Globus pallidus (tissue), 1 donor: Measurements from ENCODE around the gene KATNA1.
A peak's percentile ranks its signal among the peaks of the same experiment; 100 is the strongest.
"Not testable (repeated sequence)": the region's sequence is repeated elsewhere in the genome, so short reads cannot be mapped to it uniquely, and the experiment has no call there.

Experiments used
- DNase-seq: peaks from one replicate; pipeline ENCODE4 v3.0.0-alpha.2; 2015; ENCODE audit warnings: low spot score

Gene KATNA1

DNA sequence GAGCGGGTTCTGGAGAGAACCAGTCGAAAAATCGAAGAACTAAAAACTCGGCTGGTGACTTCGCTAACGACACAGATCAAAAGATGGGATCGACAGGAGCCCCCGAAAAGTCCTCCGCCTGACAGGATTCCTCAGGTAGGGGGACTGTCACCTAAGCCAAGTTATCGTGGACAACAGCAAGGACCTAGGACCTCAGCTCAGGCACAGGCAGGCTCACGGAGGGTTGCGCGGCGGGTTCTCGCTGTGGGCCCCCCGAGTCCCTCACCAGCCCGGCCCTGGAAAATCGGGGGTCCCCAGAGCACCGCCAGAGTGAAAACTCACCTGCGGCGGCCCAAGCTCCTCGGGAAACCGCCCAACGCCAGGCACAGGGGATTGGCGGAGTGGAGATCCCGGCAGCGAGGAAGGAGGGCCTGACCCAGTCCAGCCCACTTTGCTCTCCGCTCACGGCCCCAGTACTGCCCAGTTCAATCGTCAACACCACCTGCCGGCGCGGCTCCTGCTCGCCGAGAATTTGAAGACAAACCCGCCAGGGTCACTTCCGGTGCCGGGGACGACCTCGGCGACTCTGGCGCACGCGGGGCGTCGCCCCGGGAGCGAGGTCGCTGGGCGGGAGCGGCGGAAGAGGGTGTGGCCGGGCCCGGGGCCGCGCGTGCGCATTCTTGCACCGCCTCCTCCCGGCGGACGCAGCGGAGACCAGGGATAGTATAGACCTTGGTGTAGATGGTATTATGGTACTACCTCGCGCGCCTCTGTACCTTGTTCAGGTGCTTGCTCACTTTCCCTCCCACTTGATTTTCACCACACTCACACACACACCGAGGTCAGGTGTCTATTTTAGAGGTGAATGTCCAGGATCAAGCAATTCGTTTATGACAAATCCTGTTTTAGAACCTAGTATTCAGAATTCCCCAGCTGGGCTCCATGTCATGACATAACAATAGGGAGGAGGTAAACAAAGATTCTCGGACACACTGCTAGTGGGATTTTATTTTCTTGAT, at the start of gene KATNA1:
TSS of gene KATNA1 (minus strand) at position 567 of the 998 bp plus-strand sequence. CDS start 10,167 bp downstream, outside the sequence.
- DNase-seq, result peak; percentile 80

- no peak for DNase-seq
Measured at GRCh38 chr6:149698175-149698574, 49.7 kb upstream of the KATNA1 start.

DNA sequence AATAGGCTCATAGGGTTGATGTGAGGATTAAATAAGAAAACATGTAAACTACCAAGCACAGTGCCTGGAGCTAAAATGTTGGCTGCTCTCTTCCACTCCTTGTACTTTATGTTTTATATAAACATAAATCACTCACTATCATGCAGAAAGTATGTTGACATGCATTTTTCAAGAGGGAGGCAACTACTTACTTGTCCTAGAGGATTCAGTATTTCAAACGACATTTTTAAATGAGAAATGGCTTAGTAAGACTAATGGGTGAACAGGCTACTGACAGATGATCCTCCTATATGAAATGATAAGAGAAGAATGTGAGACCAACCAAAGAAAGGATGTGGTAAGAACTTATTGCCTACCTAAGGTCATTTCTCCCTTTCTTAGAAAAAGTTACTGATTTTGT, 48.4 kb upstream of the KATNA1 start:
- no peak for DNase-seq

DNA sequence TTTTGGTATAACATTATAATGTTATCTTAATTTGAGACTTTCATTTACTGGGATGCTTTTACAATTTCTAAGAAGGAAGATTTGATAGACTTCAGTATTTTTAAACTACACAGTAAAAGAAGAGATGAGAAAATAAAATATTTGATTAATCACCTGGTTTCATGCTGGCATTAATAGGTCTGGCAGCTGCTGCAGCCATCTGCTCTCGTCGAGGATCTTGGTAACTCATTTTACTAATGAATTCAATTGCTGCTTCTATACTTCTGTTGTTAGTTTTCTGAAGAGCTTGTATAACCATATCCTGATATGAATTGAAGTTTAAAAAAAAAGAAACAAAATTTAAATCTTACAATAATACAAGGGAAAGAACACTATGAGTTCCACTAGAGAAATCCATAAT, 46.4 kb upstream of the KATNA1 start:
- no peak for DNase-seq

GRCh38 chr6:149691201-149691600, 42.7 kb upstream of the KATNA1 start:
- DNase-seq, result no peak

GRCh38 chr6:149686230-149686629, 37.7 kb upstream of the KATNA1 start:
- no peak for DNase-seq

DNA sequence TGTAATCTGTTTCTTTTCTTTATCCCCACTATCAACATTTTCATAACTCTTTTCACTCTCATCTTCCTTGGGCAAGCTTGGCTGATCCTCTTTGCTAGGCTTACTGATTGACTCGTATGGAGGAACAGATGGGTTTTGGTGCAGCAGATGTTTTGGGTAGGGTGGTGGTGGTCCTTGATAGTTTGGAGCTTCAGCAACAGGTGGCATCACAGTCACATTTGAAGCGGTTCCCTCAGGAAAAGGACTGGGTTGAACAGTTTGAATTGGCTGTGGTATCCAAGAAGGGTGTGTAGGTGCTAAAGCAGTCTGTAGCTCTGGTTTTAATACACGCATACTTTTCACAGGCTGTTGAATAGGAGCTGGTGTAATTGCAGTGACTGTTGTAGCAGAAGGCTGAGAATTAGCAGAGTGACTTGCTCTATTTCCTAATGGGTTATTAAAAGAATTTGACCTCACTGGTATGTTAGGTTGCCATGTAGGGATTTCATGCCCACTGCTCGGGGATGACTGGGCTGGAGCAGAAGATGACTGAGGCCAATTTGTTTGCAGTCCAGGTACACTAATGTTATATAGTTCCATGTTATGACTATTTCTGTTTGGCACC, 34.8 kb upstream of the KATNA1 start:
- DNase-seq, result no peak

DNA sequence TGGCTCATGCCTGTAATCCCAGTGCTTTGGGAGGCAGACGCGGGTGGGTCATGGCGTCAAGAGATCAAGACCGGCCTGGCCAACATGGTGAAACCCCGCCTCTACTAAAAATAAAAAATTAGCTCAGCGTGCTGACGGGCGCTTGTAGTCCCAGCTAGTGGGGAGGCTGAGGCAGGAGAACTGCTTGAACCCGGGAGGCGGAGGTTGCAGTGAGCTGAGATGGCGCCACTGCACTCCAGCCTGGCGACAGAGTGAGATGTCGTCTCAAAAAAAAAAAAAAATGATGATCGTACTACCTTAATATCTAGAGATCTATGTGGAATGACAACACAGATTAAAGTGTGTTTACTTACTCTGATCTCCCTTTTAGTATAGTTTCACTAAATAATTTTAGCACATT, 33.3 kb upstream of the KATNA1 start:
- not testable (repeated sequence) for DNase-seq

GRCh38 chr6:149681209-149681608, 32.7 kb upstream of the KATNA1 start:
- DNase-seq, result no peak

- DNase-seq, result no peak
Measured at GRCh38 chr6:149680503-149680902, 32.0 kb upstream of the KATNA1 start.

DNA sequence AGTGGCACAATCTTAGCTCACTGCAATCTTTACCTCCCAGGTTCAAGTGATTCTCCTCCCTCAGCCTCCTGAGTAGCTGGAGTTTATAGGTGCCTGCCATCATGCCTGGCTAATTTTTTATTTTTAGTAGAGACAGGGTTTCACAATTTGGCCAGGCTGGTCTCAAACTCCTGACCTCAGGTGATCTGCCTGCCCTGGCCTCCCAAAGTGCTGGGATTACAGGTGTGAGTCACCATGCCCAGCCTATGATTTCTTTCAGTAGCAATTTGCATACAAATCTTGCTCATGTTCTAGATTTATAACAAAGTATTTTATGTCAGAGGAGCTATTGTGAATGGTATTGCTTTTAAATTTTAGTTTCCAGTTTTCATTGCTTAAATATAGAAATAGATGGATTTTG, 23.8 kb upstream of the KATNA1 start:
- not testable (repeated sequence) for DNase-seq

DNA sequence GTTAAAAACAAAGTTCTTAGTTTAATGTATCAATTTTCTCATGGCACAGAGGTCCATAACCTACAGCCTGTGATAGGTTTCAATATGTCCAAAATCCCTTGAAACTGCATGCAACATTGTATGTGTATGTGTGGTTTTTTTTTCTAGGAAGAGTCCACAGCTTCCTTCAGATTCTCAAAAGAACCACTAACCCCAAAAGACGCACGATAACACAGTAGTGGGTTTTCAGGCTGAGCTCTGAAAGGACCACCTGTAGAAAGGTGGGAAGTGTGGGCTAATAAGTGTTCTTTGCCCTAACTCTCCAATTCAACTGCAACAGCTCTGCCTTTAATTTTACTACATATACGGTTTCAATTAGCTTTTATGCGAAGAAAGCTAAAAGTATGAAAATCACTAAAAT, 11.5 kb upstream of the KATNA1 start:
- no peak for DNase-seq

DNA sequence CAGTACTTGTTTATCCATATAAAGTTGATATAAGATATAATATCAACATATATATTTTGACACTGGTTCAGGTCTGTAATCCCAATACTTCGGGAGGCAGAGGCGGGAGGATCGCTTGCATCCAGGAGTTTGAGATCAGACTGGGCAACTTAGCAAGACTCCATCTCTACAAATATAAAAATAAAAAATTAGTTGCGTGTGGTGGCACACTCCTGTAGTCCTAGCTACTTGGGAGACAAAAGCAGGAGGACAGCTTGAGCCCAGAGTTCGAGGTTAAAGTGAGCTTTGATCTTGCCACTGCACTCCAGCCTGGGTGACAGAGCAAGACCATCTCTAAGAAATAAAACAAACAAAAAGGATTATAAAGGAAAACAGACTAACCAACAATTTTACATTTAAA, 8.9 kb upstream of the KATNA1 start:
- no peak for DNase-seq

GRCh38 chr6:149651056-149651455, 2.5 kb upstream of the KATNA1 start:
- DNase-seq, result no peak

DNA sequence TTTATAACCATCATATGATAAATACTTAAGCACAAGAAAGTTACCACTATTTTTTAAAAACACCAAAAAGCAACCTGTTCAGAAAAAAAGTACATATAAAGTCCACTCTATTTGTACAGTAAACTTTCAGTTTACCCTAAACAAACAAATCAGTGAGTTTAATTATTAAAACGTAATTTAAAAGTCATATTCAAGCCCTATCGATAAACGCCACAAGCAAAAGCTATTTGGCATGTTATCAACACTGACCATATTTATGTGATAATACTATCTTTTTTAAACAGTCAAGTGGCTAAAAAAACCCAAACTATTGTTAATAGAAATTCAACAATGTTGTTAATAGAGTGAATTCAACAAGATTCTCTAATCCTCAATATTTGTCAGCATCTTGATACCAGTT, 1.9 kb downstream of the KATNA1 start:
- DNase-seq, result no peak

GRCh38 chr6:149642829-149643580, 5.5 kb downstream of the KATNA1 start:
- no peak for DNase-seq

- DNase-seq, result no peak
Measured at GRCh38 chr6:149636124-149636523, 12.4 kb downstream of the KATNA1 start.

- no peak for DNase-seq
Measured at GRCh38 chr6:149634315-149634714, 14.2 kb downstream of the KATNA1 start.

DNA sequence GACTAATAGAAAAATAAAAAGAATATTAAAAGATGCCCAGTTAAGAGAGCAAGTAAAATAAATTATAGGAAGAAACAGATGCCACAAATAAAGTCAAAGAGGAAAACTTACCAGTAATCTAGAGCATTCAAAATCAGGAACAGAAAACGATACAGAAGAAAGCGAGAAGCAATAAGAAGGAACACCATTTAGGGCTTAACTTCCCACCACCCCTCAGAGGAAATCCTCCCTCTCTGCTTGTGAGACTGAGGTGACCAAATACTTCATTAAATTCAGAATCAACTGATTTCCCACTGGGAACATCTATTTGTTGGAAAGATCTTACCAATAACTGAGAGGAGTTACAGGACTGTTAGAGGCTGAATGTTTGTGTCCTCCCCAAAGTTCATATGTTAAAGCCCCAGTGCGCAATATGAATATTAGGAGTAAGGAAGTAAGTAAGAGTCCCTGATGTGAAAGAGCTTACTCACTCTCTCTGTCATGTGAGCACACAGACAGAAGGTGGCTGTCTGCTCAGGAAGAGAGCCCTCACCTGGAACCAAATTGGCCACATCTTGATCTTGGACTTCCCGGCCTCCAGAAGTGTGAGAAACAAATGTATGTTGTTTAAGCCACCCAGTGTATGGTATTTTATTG, 19.5 kb downstream of the KATNA1 start:
- DNase-seq, result peak; percentile 24

- no peak for DNase-seq
Measured at GRCh38 chr6:149627672-149628071, 20.8 kb downstream of the KATNA1 start.

DNA sequence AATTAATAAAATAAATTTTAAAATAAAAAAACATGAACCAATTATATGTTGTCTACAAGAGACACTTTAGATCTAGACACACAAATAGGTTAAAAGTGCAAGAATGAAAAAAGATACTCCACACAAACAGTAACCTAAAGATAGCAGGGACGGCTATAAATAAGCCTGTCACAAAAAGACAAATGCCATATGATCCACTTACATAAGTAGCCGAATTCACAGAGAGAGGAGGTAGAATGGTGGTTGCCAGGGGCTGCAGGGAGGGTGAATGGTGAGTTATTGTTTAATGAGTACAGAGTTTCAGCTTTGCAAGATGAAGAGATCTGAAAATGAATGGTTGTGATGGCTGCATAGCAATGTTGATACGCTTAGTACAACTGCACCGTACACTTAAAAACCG, 32.7 kb downstream of the KATNA1 start:
- DNase-seq, result no peak

- no peak for DNase-seq
Measured at GRCh38 chr6:149614337-149614736, 34.2 kb downstream of the KATNA1 start.
